Tibial nerve (tissue), 3 donors: ENCODE data around the gene MSI1.

Experiments
- CTCF ChIP-seq, 5 experiments: fragments of 200-600 bp in 3 of 5; fragments of 450-650 bp in 2 of 5; sonication (generic) in 3 of 5; IDR thresholded peaks; one replicate each; pipeline ENCODE4 v1.5.1; 2016 to 2019; ENCODE audit warnings: antibody characterized with exemption in 5 of 5, mild to moderate bottlenecking in 3 of 5, moderate library complexity in 2 of 5
- POLR2A ChIP-seq, 2 donors: fragments of 450-650 bp; IDR thresholded peaks; one replicate each; pipeline ENCODE4 v1.6.1; 2017; ENCODE audit warnings: antibody characterized with exemption in 2 of 2, mild to moderate bottlenecking in 2 of 2, moderate library complexity in 2 of 2

GRCh38 chr12:120356567-120357030, 12.4 kb downstream of the MSI1 start:
- peak; percentile 85 to 91 (median 86) for TF ChIP-seq CTCF (IDR thresholded peaks at IDR 0.05)
- no peak for TF ChIP-seq POLR2A (IDR thresholded peaks at IDR 0.05)
